RWPE1 (cell line): ENCODE results near the gene SEPTIN11.

Experiments
- CTCF ChIA-PET: fragments of 350-600 bp; sonication (Branson Sonifier 250); formaldehyde crosslinking; extraction: SDS; loops from one replicate; lab custom pipeline; 2021; lab: Yijun Ruan, JAX
- POLR2A ChIA-PET: fragments of 400-600 bp; formaldehyde crosslinking; extraction: SDS; loops from one replicate; lab custom pipeline; 2020; ENCODE audit warnings: antibody characterized with exemption; ENCODE audit not compliant: low non-redundant PET; lab: Yijun Ruan, JAX
- DNase-seq: peaks from one replicate; pipeline ENCODE4 v3.0.0; 2012; ENCODE audit warnings: low spot score
- H3K27ac ChIP-seq: fragments of 450-650 bp; 2 replicates; pipeline ENCODE4 v1.5.1; 2017
- TF ChIP-seq, protein P1 (sequence below): fragments of 450-650 bp; conservative IDR thresholded peaks from 2 replicates; pipeline ENCODE4 v1.5.1; 2017; ENCODE audit warnings: low read depth, mild to moderate bottlenecking

SEPTIN11 gene

DNA sequence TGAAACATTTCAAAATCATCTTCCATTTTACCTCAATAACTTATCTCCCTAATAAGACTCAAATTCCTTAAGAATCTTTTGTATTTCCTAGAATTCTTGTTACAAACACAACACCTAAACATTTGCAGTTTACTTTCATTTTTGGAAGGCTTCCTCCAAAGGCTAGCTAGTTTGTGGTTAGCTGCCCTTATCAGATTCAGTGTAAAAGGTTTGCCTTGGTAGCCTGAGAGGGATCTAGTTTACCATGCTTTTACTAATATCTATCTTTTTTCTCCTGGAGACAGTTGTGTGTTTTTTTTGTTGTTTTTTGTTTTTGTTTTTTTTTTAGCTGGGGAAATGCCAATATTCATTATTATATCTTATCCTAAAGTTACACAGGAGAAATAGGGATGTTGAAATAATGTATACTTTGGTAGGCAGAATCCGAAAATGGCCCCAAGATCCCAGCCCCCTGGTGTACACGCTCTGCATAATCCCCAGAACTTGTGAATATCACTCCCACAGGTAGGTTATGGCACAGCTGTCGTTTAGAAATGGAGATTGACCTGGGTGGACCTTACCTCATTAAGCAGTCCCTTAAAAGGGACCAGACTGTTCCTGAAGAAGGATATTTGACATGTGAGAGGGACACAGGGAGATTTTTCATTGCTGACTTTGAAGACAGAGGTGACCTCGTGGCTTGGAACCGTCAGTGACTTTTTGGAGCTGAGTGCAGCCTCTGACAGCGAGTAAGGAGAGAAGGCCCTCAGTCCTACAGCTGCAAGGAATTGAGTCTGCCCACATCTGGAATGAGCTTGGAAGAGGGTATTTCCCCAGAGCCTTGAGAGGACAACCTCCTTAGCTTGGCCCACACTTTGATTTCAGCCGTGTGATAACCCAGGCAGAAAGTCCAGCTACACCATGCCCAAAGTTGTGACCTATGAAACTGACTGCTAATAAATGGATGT, 33.4 kb downstream of the SEPTIN11 start:
- TF ChIP-seq, protein P1, sequence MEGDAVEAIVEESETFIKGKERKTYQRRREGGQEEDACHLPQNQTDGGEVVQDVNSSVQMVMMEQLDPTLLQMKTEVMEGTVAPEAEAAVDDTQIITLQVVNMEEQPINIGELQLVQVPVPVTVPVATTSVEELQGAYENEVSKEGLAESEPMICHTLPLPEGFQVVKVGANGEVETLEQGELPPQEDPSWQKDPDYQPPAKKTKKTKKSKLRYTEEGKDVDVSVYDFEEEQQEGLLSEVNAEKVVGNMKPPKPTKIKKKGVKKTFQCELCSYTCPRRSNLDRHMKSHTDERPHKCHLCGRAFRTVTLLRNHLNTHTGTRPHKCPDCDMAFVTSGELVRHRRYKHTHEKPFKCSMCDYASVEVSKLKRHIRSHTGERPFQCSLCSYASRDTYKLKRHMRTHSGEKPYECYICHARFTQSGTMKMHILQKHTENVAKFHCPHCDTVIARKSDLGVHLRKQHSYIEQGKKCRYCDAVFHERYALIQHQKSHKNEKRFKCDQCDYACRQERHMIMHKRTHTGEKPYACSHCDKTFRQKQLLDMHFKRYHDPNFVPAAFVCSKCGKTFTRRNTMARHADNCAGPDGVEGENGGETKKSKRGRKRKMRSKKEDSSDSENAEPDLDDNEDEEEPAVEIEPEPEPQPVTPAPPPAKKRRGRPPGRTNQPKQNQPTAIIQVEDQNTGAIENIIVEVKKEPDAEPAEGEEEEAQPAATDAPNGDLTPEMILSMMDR = no peak
- POLR2A ChIA-PET = no interaction called here
- no peak overlapping the region for H3K27ac ChIP-seq
- CTCF ChIA-PET = interaction anchor here (0.5 kb wide), 1 partner anchor 908 kb away, joined by 3 read pairs; the partner anchor contains the start of gene ART3
- DNase-seq = no peak

DNA sequence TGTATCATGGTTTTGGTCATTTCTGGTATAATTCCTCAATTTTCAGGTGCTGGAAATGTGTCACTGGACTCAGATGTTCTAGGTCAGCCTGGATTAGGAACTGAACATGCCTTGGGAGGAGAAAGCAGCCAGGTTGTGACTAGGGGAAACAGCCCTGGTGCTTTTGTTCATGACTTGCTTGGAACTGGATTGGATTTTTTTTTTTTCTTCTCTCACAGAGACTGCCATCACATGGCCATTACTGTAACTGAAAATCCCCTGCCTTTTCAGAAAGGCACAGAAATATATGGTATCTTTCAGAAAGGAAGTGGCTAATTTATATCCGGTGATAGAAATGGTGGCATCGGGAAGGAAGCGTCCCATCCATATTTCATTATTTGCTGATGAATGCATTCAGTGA, 34.6 kb downstream of the SEPTIN11 start:
- CTCF ChIA-PET = no interaction called here

DNA sequence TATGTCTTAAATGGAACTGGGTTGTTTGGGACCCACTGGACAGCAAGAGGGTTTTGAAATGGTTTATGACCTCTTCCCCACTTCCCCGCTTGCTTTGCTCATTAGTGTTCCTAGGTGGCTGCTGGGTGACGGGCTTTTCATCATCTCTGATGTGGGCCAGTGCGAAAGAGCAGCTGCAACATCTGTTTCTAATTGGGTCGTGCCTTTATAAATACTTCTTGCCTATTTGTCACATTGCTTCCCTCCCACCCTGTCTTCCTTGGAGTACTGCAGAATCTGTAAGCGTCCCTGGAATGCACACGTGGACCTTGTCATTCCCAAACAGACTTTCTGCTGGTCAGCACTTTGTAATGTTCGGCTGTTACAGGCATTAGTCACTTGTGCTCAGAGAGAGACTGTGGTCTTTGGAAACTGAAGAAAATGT, 35.2 kb downstream of the SEPTIN11 start:
- CTCF ChIA-PET = no interaction called here
- no peak overlapping the region for H3K27ac ChIP-seq
- POLR2A ChIA-PET = no interaction called here
- DNase-seq = peak; percentile 44
- TF ChIP-seq, protein P1 = no peak

More for the DNA sequence above, 34.6 kb downstream of the SEPTIN11 start:
- DNase-seq = no peak
- no peak overlapping the region for H3K27ac ChIP-seq
- POLR2A ChIA-PET = no interaction called here
- TF ChIP-seq, protein P1 = no peak

DNA sequence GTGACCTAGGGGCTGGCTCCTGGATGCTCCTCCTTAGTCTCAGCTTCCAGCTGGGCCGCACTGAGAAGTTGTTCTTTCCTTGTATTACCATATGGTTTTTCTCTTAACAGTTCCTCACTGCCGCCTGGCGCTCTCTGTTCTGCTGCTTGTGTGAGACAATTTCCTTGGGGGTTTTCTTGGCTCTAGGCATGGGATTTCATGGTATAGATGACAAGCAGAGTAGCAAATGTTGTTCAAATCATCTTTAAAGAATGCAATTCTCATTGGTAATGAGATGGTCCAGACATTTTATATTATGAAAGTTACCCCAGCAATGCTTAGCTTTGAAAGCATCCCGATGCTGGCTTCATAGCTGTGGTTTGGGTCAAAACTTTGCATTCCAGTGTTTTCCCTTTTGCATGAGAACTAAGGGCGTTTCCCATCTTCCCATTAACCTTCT, 37.6 kb downstream of the SEPTIN11 start:
- no peak for DNase-seq
- ChIA-PET POLR2A (no interaction called here), CTCF (no interaction called here)
- H3K27ac ChIP-seq = no peak overlapping the region
- TF ChIP-seq, protein P1 = no peak

DNA sequence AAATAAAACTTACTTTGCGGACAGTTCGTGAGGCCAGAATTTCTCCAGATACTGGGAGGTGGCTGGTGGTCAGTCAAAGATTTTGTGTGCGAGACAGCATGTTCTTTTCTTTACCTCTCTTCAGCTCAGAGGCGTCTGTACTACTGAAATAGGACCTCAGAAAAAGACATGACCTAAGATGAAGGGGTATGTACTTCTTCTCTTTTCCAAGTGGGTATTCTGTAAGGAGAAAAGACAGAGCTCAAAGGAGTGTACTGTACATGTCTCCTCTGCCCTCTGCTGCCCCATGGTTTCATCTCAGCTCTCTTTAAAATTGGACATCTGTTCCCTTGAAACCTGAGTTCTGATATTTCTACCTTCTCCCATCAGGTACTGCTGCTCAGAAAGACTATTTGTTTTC, 38.1 kb downstream of the SEPTIN11 start:
- no peak for DNase-seq
- TF ChIP-seq, protein P1 = no peak
- H3K27ac ChIP-seq = no peak overlapping the region
- ChIA-PET POLR2A (no interaction called here), CTCF (no interaction called here)

DNA sequence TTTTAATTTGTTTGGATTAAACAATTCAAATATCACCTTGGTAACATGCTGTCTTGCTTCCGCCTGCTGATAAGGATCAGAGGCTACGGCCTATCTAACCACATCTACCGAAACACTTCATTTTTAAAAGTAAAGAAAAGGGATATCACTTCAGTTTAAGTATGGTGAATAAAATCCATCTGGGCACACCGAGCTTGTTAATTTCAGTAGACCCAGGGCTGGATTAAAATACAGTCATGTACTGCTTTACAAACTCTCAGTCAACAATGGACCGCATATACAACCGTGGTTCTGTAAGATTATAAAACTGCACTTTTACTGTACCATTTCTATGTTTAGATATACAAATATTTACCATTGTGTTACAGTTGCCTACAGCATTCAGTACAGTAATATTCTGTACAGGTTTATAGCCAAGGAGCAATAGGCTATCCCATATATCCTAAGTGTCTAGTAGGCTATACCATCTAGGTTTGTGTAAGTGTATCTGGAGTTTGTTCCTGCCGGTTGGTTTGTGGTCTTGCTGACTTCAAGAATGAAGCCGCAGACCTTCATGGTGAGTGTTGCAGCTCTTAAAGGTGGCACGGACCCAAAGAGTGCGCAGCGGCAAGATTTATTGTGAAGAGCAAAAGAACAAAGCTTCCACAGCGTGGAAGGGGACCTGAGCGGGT, 40.0 kb downstream of the SEPTIN11 start:
- H3K27ac ChIP-seq = no peak overlapping the region
- DNase-seq = no peak
- TF ChIP-seq, protein P1 = no peak
- ChIA-PET POLR2A (no interaction called here), CTCF (interaction anchor here (0.6 kb wide), 1 partner anchor 374 kb away, joined by 4 read pairs; no protein-coding TSS in a partner anchor)
